H1 (cell line): Measurements from ENCODE around the gene SUB1. TPM values are rescaled to one million over a fixed set of nuclear protein-coding genes. Genes with fewer than 3 reads are reported as not detected.

Source experiments
- CTCF ChIA-PET: fragments of 300-600 bp; sonication (Branson Sonifier 250); formaldehyde crosslinking; loops from one replicate; lab custom pipeline; 2021; ENCODE audit not compliant: partially characterized antibody; lab: Charles Lee
- POLR2A ChIA-PET: fragments of 300-600 bp; sonication (Branson Sonifier 250); formaldehyde crosslinking; loops from one replicate; lab custom pipeline; 2021; ENCODE audit warnings: inconsistent platforms; ENCODE audit not compliant: partially characterized antibody; lab: Charles Lee
- DNase-seq, 2 experiments: peaks; one replicate each; pipeline versions ENCODE4 v3.0.0 to v3.0.0-alpha.2; 2010 to 2022; ENCODE audit warnings: low spot score in 2 of 2, low read depth in 1 of 2, mixed read lengths in 1 of 2
- FAIRE-seq: peaks from 2 replicates; lab custom pipeline; 2011; peaks lifted over from hg19 to GRCh38; lab: Jason Lieb, UNC
- H2AFZ ChIP-seq: 2 replicates; pipeline ENCODE4 v1.8.1; 2012; ENCODE audit warnings: low read length, inconsistent platforms
- H2AK5ac ChIP-seq: 2 replicates; pipeline ENCODE4 v1.6.1; 2013; ENCODE audit warnings: low read depth, low read length
- H2BK120ac ChIP-seq: replicated peaks from 2 replicates; pipeline ENCODE3; 2013; ENCODE audit warnings: low read depth, low read length, inconsistent platforms
- H2BK12ac ChIP-seq: 2 replicates; pipeline ENCODE4 v1.6.1; 2013; ENCODE audit warnings: low read depth, low read length
- H2BK15ac ChIP-seq: 2 replicates; pipeline ENCODE4 v1.6.1; 2013; ENCODE audit warnings: low read length
- H2BK20ac ChIP-seq: 2 replicates; pipeline ENCODE4 v1.6.1; 2013; ENCODE audit warnings: low read length
- H2BK5ac ChIP-seq: 2 replicates; pipeline ENCODE4 v1.6.1; 2013; ENCODE audit warnings: low read depth, low read length
- H3K14ac ChIP-seq: 2 replicates; pipeline ENCODE4 v1.6.1; 2013; ENCODE audit warnings: inconsistent platforms; ENCODE audit not compliant: insufficient read length
- H3K18ac ChIP-seq: 2 replicates; pipeline ENCODE4 v1.6.1; 2013; ENCODE audit warnings: low read length; ENCODE audit errors: extremely low read depth
- H3K23ac ChIP-seq: 2 replicates; pipeline ENCODE4 v1.6.1; 2013; ENCODE audit warnings: inconsistent platforms; ENCODE audit not compliant: insufficient read length
- H3K23me2 ChIP-seq: 2 replicates; pipeline ENCODE4 v1.6.1; 2013; ENCODE audit warnings: low read depth, low read length
- H3K27ac ChIP-seq: 2 replicates; pipeline ENCODE4 v1.6.1; 2011; ENCODE audit warnings: low read depth, low read length, inconsistent platforms
- H3K27me3 ChIP-seq, 4 experiments: replicated peaks in 1 of 4; 1 replicate in 1 of 4; 2 replicates in 3 of 4; pipeline versions ENCODE4 v1.6.1 to v1.8.1; 2011 to 2013; ENCODE audit warnings: low read length in 3 of 4, mild to moderate bottlenecking in 3 of 4, inconsistent platforms in 2 of 4, mixed read lengths in 2 of 4, moderate library complexity in 1 of 4; ENCODE audit not compliant: control insufficient read depth in 3 of 4, insufficient read depth in 3 of 4; ENCODE audit errors: extremely low read depth in 1 of 4
- H3K36me3 ChIP-seq, 4 experiments: 2 replicates each; pipeline versions ENCODE4 v1.6.1 to v1.8.1; 2011 to 2013; ENCODE audit warnings: mild to moderate bottlenecking in 4 of 4, low read length in 3 of 4, moderate library complexity in 2 of 4, control low read depth in 1 of 4, inconsistent platforms in 1 of 4; ENCODE audit not compliant: insufficient read depth in 4 of 4, control insufficient read depth in 2 of 4
- H3K4ac ChIP-seq: replicated peaks from 2 replicates; pipeline ENCODE3; 2013; ENCODE audit warnings: low read length, low read depth, mixed read lengths, inconsistent platforms; ENCODE audit not compliant: insufficient read length
- H3K4me1 ChIP-seq, 4 experiments: replicated peaks in 1 of 4; 1 replicate in 1 of 4; 2 replicates in 3 of 4; pipeline versions ENCODE4 v1.6.1 to v1.8.1; 2011 to 2013; ENCODE audit warnings: low read length in 3 of 4, inconsistent platforms in 2 of 4, mixed read lengths in 1 of 4; ENCODE audit not compliant: insufficient read depth in 4 of 4, control insufficient read depth in 3 of 4
- H3K4me2 ChIP-seq, 2 experiments: 2 replicates each; pipeline versions ENCODE4 v1.6.1 to v1.8.1; 2011 to 2013; ENCODE audit warnings: low read depth in 2 of 2, low read length in 2 of 2, control low read depth in 1 of 2, inconsistent platforms in 1 of 2, mild to moderate bottlenecking in 1 of 2; ENCODE audit not compliant: insufficient read depth in 1 of 2
- H3K4me3 ChIP-seq, 4 experiments: fragments of 200-600, 300-600 bp in 1 of 4; sonication (generic), shearing (Covaris generic), sonication (Bioruptor Twin) in 1 of 4; 2 replicates each; pipeline versions ENCODE4 v1.5.1 to v1.8.1; 2011 to 2016; ENCODE audit warnings: low read length in 4 of 4, low read depth in 3 of 4, control low read depth in 2 of 4, inconsistent platforms in 2 of 4, mild to moderate bottlenecking in 2 of 4, mixed read lengths in 1 of 4, moderate library complexity in 1 of 4; ENCODE audit not compliant: insufficient read depth in 2 of 4; ENCODE audit errors: extremely low read depth in 1 of 4
- H3K56ac ChIP-seq: replicated peaks from 2 replicates; pipeline ENCODE3; 2013; ENCODE audit warnings: low read depth, mild to moderate bottlenecking, mixed read lengths, low read length, inconsistent platforms; ENCODE audit not compliant: insufficient read length
- H3K79me1 ChIP-seq: 2 replicates; pipeline ENCODE4 v1.6.1; 2013; ENCODE audit warnings: low read depth, low read length, control low read depth
- H3K79me2 ChIP-seq, 2 experiments: 2 replicates each; pipeline versions ENCODE4 v1.6.1 to v1.8.1; 2012 to 2013; ENCODE audit warnings: low read length in 2 of 2, mild to moderate bottlenecking in 2 of 2, inconsistent platforms in 1 of 2; ENCODE audit not compliant: insufficient read depth in 2 of 2, control insufficient read depth in 1 of 2
- H3K9ac ChIP-seq, 4 experiments: replicated peaks in 1 of 4; 1 replicate in 1 of 4; 2 replicates in 3 of 4; pipeline versions ENCODE4 v1.6.1 to v1.8.1; 2011 to 2013; ENCODE audit warnings: low read depth in 3 of 4, low read length in 3 of 4, control low read depth in 2 of 4, mild to moderate bottlenecking in 2 of 4, moderate library complexity in 2 of 4, inconsistent platforms in 1 of 4; ENCODE audit errors: extremely low read depth in 1 of 4
- H3K9me3 ChIP-seq, 2 experiments: 2 replicates each; pipeline versions ENCODE4 v1.6.1 to v1.8.1; 2012 to 2013; ENCODE audit warnings: mild to moderate bottlenecking in 2 of 2, moderate library complexity in 2 of 2, control low read depth in 1 of 2, inconsistent platforms in 1 of 2, low read depth in 1 of 2, low read length in 1 of 2, mixed read lengths in 1 of 2; ENCODE audit not compliant: insufficient read depth in 2 of 2
- H4K20me1 ChIP-seq, 2 experiments: replicated peaks in 1 of 2; 2 replicates each; pipeline versions ENCODE3 to v1.8.1; 2011 to 2013; ENCODE audit warnings: inconsistent platforms in 2 of 2, low read length in 2 of 2, mild to moderate bottlenecking in 1 of 2; ENCODE audit not compliant: insufficient read depth in 2 of 2, control insufficient read depth in 1 of 2
- H4K5ac ChIP-seq: 2 replicates; pipeline ENCODE4 v1.6.1; 2013; ENCODE audit warnings: low read length, low read depth, mixed read lengths, inconsistent platforms; ENCODE audit not compliant: insufficient read length
- H4K8ac ChIP-seq: 2 replicates; pipeline ENCODE4 v1.8.0; 2013; ENCODE audit warnings: mild to moderate bottlenecking, moderate library complexity, low read length, inconsistent platforms; ENCODE audit not compliant: insufficient read depth; ENCODE audit errors: extremely low read depth
- H4K91ac ChIP-seq: replicated peaks from 2 replicates; pipeline ENCODE3; 2013; ENCODE audit warnings: low read length, mixed read lengths, inconsistent platforms; ENCODE audit not compliant: insufficient read length
- CHD1 ChIP-seq: IDR thresholded peaks from 2 replicates; pipeline ENCODE4 v1.6.1; 2012; ENCODE audit warnings: low read depth, low read length, improper control_type of control experiment
- EP300 ChIP-seq, 2 experiments: IDR thresholded peaks; 1 replicate in 1 of 2; 2 replicates in 1 of 2; pipeline ENCODE4 v1.6.1; 2011 to 2012; ENCODE audit warnings: low read depth in 2 of 2, low read length in 2 of 2, mild to moderate bottlenecking in 2 of 2, borderline replicate concordance in 1 of 2, inconsistent platforms in 1 of 2, moderate library complexity in 1 of 2
- FOSL1 ChIP-seq: IDR thresholded peaks from 2 replicates; pipeline ENCODE4 v1.6.1; 2011; ENCODE audit warnings: mild to moderate bottlenecking, low read depth, low read length, moderate library complexity; ENCODE audit not compliant: insufficient read depth
- NRF1 ChIP-seq: IDR thresholded peaks from 2 replicates; pipeline ENCODE4 v1.6.1; 2011; ENCODE audit warnings: mild to moderate bottlenecking, low read depth, low read length, improper control_type of control experiment
- SAP30 ChIP-seq: fragments of 300-600 bp; sonication (generic); IDR thresholded peaks from 2 replicates; pipeline ENCODE4 v1.7.1; 2012; ENCODE audit warnings: low read length, moderate library complexity, mild to moderate bottlenecking, inconsistent platforms; ENCODE audit not compliant: insufficient read depth, insufficient replicate concordance
- SIN3A ChIP-seq, 2 experiments: IDR thresholded peaks in 1 of 2; conservative IDR thresholded peaks in 1 of 2; 2 replicates each; pipeline ENCODE4 v1.6.1; 2011 to 2012; ENCODE audit warnings: low read length in 2 of 2, improper control_type of control experiment in 1 of 2, low read depth in 1 of 2, mild to moderate bottlenecking in 1 of 2
- SIX5 ChIP-seq: IDR thresholded peaks from 2 replicates; pipeline ENCODE4 v1.6.1; 2011; ENCODE audit warnings: mild to moderate bottlenecking, low read depth, low read length
- WGBS, 2 experiments: shearing (Covaris generic) in 1 of 2; methylation state at CpG; one replicate each; pipeline versions ENCODE4 v1.1.6 to v1.1.7; 2013 to 2015; ENCODE audit warnings: low lambda C conversion rate in 2 of 2, mixed read lengths in 2 of 2, inconsistent platforms in 1 of 2, low coverage in 1 of 2, missing lambda C conversion rate in 1 of 2; ENCODE audit not compliant: insufficient replicate concordance in 2 of 2, insufficient coverage in 1 of 2, insufficient read length in 1 of 2; ENCODE audit errors: extremely low coverage in 1 of 2, missing lambda C conversion rate in 1 of 2; 5-methylcytosine and 5-hydroxymethylcytosine counted together
- polyA plus RNA-seq, 7 experiments: library from polyadenylated mRNA; depleted of rRNA in 3 of 7; stranded (reverse) in 5 of 7; unstranded in 2 of 7; fragments of >200 nt in 5 of 7; fragments of 200-250 nt in 2 of 7; gene quantifications; 1 replicate in 5 of 7; 2 replicates in 1 of 7; 4 replicates in 1 of 7; pipeline versions ENCODE4 v1.2.1 to v1.2.3, GENCODE V29; 2011 to 2013; ENCODE audit warnings: missing spikeins in 2 of 7, mixed read lengths in 2 of 7
- total RNA-seq: library from RNA; stranded (reverse); fragmentation: NEBNext Ultra II Directional; extraction: Animal tissue kit (Norgen Biotek cat#: 25700); gene quantifications from 2 replicates; pipeline ENCODE4 v1.2.1, GENCODE V29; 2021

SUB1 gene
- total and polyA plus RNA-seq, 2 of the 8 experiments (the other 6 are each of a cell fraction or from before 2014, with no cell fraction given) = 83.9 to 325 TPM

DNA sequence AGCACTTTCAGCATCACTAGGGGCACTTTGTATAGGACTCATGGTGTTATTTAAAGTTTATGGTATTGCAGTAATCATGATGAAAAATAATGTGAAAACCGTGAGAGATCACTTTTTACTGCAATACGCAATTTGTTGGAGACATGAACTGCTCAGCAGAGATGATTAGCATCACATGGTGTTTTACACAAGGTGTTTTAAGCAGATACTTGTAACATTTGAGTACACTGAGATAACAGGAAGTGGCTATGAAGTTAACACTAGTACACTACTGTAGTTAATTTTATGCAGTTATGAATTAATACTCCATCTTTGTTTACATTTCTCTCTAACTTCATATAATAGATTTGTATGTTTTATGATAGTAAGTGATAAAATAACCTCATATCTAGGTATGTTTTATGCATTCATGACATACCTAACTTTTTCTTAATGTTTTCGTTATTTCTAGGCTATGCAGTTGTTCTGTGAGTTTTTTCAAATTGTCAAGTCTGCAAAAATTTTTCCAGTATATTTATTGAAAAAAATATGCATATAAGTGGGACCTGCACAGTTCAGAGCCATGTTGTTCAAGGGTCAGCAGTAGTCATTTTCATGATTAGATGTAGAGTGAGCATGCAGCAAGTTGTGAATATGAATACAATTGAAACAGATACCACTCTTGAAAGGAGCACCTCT lies 13.0 kb downstream of the SUB1 start:
- POLR2A ChIA-PET = interaction anchor here (1.3 to 1.5 kb wide), 2 partner anchors 8 to 10 kb away, joined by 3 to 4 read pairs; no protein-coding TSS in a partner anchor
- peaks cover 0 to 48% of the 10 kb centered on the region in 2 experiments; a peak in 2 of 4 replicates for H3K79me2 ChIP-seq
- H3K14ac ChIP-seq = no peak overlapping the region
- no peak overlapping the region for H3K23ac ChIP-seq
- no peak overlapping the region for H3K4me2 ChIP-seq
- H2BK120ac ChIP-seq = no peak overlapping the region
- FAIRE-seq = no peak
- no peak overlapping the region for H2AFZ ChIP-seq
- H3K18ac ChIP-seq = no peak overlapping the region
- H3K9ac ChIP-seq = no peak overlapping the region
- H2AK5ac ChIP-seq = no peak overlapping the region
- no peak overlapping the region for H2BK15ac ChIP-seq
- H4K91ac ChIP-seq = no peak overlapping the region
- CTCF ChIA-PET = interaction anchor here (0.9 to 1.4 kb wide), 2 partner anchors 21 to 109 kb away, joined by 3 read pairs; no protein-coding TSS in a partner anchor
- H2BK20ac ChIP-seq = no peak overlapping the region
- no peak overlapping the region for H4K8ac ChIP-seq
- 94% methylated on average over 3 of the region's 3 CpGs; no CpG with 5 or more reads in 1 of the 2 experiments for WGBS, 2 experiments
- no peak overlapping the region for H2BK5ac ChIP-seq
- H3K36me3 ChIP-seq = peaks cover 5 to 93% (median 40%) of the 10 kb centered on the region in 4 experiments
- no peaks in the 10 kb centered on the region for H3K79me1 ChIP-seq
- no peaks in the 10 kb centered on the region for H3K23me2 ChIP-seq
- H3K4me3 ChIP-seq = no peak overlapping the region
- H4K20me1 ChIP-seq = peaks cover 2 to 4% of the 10 kb centered on the region in 2 experiments
- no peak overlapping the region for H4K5ac ChIP-seq
- no peak overlapping the region for H3K56ac ChIP-seq
- H2BK12ac ChIP-seq = no peak overlapping the region
- no peak for DNase-seq
- peaks cover 0 to 1% (median 0%) of the 10 kb centered on the region in 4 experiments; a peak in 1 of 7 replicates for H3K27me3 ChIP-seq
- H3K4me1 ChIP-seq = no peaks in the 10 kb centered on the region
- H3K9me3 ChIP-seq = no peaks in the 10 kb centered on the region
- no peak overlapping the region for H3K4ac ChIP-seq
- no peak overlapping the region for H3K27ac ChIP-seq
- TF ChIP-seq EP300 (IDR thresholded peaks at IDR 0.05; ENCODE audit: borderline replicate concordance in 1 of 2, low read depth in 2 of 2, low read length in 2 of 2) (no peak), SAP30 (no peak), NRF1 (no peak), SIX5 (no peak), SIN3A (conservative IDR thresholded peaks at IDR 0.05 in 1 of 2, IDR thresholded peaks at IDR 0.05 in 1 of 2; ENCODE audit: low read depth in 1 of 2, low read length in 2 of 2) (no peak), CHD1 (no peak), FOSL1 (no peak)
